Ovary (tissue), 3 donors: ENCODE results near the gene SLC39A11.

ENCODE experiments used
- POLR2A ChIP-seq: fragments of 450-650 bp; IDR thresholded peaks from one replicate; pipeline ENCODE4 v1.6.1; 2017; ENCODE audit warnings: antibody characterized with exemption, mild to moderate bottlenecking, moderate library complexity
- TF ChIP-seq, protein P1 (sequence below), 3 donors: fragments of 450-650 bp in 2 of 3; fragments of 200-600 bp in 1 of 3; IDR thresholded peaks; one replicate each; pipeline versions ENCODE4 v1.5.1 to v1.8.0; 2016 to 2022; ENCODE audit warnings: antibody characterized with exemption in 3 of 3, mild to moderate bottlenecking in 1 of 3
- donor health status: DM: no; HTN: no; CAD: no.

DNA sequence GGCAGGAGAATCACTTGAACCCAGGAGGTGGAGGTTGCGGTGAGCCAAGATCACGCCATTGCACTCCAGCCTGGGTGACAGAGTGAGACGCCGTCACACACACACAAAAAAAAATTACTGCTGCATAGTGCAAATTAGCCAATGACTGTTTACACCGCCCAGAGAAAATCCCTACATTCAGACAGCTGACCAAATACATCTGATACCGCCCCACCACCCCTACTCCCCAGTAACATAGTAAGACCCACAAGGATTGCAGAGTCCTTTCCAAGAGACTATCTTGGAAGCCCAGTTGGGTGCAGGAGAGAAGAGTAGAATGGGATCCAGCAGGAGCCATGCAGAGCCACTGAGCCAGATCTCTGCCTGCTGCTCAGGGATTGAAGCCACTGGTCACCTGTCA is 63.5 kb downstream of the SLC39A11 start:
- TF ChIP-seq, protein P1, sequence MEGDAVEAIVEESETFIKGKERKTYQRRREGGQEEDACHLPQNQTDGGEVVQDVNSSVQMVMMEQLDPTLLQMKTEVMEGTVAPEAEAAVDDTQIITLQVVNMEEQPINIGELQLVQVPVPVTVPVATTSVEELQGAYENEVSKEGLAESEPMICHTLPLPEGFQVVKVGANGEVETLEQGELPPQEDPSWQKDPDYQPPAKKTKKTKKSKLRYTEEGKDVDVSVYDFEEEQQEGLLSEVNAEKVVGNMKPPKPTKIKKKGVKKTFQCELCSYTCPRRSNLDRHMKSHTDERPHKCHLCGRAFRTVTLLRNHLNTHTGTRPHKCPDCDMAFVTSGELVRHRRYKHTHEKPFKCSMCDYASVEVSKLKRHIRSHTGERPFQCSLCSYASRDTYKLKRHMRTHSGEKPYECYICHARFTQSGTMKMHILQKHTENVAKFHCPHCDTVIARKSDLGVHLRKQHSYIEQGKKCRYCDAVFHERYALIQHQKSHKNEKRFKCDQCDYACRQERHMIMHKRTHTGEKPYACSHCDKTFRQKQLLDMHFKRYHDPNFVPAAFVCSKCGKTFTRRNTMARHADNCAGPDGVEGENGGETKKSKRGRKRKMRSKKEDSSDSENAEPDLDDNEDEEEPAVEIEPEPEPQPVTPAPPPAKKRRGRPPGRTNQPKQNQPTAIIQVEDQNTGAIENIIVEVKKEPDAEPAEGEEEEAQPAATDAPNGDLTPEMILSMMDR (IDR thresholded peaks at IDR 0.05) = no peak
- no peak for TF ChIP-seq POLR2A
